Kidney capillary endothelial cell (primary cell): ENCODE data around the gene PHF5A.
"Not testable (repeated sequence)": the region's sequence is repeated elsewhere in the genome, so short reads cannot be mapped to it uniquely, and the experiment has no call there.

Experiments
- DNase-seq: peaks from one replicate; pipeline ENCODE4 v3.0.0-alpha.2; 2018; ENCODE audit warnings: low spot score

The PHF5A gene

GRCh38 chr22:41446639-41447434, 21.7 kb downstream of the PHF5A start, which contains the start of gene TOB2:
Gene TOB2, minus strand, starts transcription at chr22:41446801. Its CDS starts 9,456 bp downstream, at chr22:41437345.
- DNase-seq = peak; percentile 93

DNA sequence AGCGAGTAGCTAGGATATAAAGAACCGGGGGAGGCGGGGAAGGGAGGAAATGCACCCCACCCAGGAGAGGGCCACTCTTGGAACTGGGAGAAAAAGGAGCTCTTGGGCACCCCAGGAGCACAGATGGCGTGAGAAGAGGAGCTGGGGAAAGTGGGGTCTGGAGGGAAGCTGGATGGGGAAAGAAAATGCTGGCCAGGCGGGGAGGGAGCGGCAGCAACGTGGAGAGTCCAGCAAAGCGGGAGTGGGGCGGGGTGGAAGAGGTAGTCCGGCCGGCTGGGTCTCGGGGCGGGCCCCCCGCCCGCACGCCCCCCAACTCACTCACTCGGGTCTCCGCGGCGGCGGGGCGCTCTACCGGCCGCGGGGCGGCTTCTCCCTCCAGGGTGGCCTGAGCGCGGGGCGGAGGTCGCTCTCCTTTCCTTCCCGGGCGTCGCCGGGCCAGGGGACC, 22.4 kb downstream of the PHF5A start:
- no peak for DNase-seq

GRCh38 chr22:41445129-41446056, 23.1 kb downstream of the PHF5A start:
- peak; percentile 12 for DNase-seq

GRCh38 chr22:41444360-41445128, 23.9 kb downstream of the PHF5A start:
- DNase-seq = peak; percentile 93

- DNase-seq = no peak
These were observed 26.2 kb downstream of the PHF5A start for GRCh38 chr22:41442240-41442792.

DNA sequence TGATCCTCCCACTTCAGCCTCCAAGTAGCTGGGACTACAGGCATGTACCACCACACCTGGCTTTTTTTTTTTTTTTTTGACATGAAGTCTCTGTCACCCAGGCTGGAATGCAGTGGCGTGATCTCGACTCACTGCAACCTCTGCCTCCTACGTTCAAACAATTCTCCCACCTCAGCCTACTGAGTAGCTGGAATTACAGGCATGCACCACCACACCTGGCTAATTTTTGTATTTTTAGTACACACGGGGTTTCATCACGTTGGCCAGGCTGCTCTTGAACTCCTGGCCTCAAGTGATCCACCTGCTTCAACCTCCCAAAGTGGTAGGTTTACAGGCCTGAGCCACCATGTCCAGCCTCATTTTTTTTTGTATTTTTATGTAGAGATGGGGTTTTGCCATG, 28.0 kb downstream of the PHF5A start:
- DNase-seq = not testable (repeated sequence)

DNA sequence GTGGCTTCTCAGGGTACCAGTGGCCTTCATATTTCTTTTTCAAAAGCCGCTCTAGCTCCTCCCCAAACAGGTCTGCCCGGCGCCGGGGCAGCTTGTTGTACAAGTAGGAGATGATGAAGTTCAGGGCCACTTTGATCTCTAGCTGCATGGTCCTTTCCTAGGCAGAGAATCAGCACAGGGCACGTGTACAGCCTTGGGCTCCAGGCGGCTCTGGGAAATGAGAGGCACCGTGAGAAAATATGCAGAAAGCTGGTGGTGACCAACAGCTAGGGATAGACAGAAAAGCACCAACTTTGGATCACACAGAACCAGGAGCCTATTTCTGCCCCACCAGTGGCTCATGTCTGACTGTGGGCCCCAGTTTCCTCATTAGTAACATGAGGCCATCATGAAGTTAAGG, 31.3 kb downstream of the PHF5A start:
- no peak for DNase-seq

- no peak for DNase-seq
These were observed 32.0 kb downstream of the PHF5A start for GRCh38 chr22:41436322-41437113.

DNA sequence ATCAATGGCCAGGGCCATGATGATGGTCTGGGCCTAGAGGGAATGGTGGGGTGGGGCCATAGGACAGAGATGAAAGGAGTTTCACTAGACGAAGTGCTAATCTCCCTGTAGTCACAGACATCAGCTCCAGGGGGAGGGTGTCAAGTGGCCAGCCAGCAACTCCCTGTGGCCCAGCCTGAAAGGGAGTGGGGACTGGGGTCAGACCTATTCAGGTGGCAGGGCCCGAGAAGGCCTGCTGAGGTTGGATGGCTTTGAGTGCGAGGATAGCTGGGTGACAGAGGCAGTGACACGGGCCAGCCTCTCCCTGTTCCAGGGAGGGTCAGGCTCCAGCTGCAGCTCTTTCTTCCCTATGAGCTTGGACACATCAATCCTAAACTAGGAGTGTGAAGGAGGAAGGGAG, 32.9 kb downstream of the PHF5A start:
- no peak for DNase-seq

GRCh38 chr22:41434361-41435003, 34.0 kb downstream of the PHF5A start:
- not testable (repeated sequence) for DNase-seq

- not testable (repeated sequence) for DNase-seq
These were observed 35.0 kb downstream of the PHF5A start for GRCh38 chr22:41433480-41433879.

GRCh38 chr22:41431656-41432055, 36.8 kb downstream of the PHF5A start:
- no peak for DNase-seq

DNA sequence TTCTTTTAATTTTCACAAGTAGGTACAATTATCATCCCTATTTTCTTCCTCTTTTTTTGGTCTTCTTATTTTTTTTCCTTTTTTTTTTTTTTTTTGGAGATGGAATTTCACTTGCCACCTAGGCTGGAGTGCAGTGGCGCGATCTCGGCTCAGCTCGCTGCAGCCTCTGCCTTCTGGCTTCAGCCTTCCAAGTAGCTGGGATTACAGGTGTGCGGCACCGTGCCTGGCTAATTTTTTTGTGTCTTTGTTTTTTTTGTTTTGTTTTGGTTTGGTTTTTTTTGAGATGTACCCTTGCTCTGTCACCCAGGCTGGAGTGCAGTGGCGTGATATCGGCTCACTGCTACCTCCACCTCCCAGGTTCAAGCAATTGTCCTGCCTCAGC, 38.5 kb downstream of the PHF5A start:
- no peak for DNase-seq

GRCh38 chr22:41429232-41429950, 39.1 kb downstream of the PHF5A start:
- DNase-seq = no peak

DNA sequence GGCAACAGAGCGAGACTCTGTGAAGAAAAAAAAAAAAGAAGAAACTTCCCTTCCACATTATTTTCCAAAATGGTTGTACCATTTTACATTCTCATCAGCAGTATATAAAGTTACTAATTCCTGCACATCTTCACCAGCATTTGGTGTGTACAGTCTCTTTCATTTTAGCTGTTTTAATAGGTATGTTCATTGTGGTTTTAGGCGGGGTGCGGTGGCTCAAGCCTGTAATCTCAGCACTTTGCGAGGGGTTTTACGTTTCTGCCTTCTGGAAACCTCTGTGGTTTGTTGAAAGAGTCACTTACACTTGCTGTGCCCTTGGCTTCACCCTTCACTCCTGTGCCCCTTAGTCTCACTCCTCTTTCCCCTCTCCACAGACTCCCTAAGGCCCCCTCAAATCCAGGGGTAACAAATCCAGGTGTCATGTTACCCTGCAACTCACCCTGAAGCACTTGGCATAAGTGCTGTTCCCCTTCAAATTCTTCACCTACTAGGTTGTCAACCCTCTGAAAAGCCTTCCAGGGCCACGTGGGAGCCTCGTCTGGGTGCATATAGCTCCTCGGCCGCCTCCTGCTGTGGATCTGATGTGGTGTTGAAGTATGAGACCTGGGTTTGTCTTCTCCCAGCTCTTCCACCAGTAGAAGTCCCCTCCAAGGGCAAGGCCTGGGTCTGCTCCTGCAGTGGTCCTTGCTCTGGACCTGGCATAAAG, 42.7 kb downstream of the PHF5A start:
- DNase-seq = no peak

GRCh38 chr22:41418717-41419116, 49.8 kb downstream of the PHF5A start:
- no peak for DNase-seq

- no peak for DNase-seq
These were observed 50.7 kb downstream of the PHF5A start for GRCh38 chr22:41417622-41418390.

DNA sequence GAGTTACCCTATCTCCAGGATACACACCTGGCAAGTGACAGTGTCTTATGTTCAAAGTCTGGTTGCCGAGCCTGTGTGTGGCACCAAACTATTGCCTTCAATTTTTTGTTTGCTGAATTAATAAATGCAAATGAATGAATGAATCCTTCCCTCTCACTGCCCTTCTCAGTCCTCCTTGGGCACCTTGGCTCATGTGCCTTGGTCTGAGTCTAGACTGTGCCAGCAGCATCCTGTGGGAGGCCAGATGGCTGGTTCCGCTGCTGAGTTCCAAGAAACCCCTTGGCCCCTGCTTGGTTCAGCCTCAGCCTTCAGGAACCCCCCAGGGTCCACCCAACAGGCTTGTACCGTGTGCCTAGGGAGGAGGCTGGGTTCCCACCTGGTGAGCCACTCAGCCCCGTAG, 52.9 kb downstream of the PHF5A start:
- DNase-seq = no peak
